HCT116 (cell line): ENCODE results near the gene RUNDC3A.

Experiments
- EZH2 ChIP-seq: fragments of 200-600 bp; sonication (generic); IDR thresholded peaks from 2 replicates; pipeline ENCODE4 v1.6.1; 2017; ENCODE audit warnings: antibody characterized with exemption, mixed run types
- FOSL1 ChIP-seq: IDR thresholded peaks from 2 replicates; pipeline ENCODE4 v1.6.1; 2012; ENCODE audit warnings: low read depth
- JUND ChIP-seq: IDR thresholded peaks from 2 replicates; pipeline ENCODE4 v1.6.1; 2012
- MAX ChIP-seq: IDR thresholded peaks from 2 replicates; pipeline ENCODE4 v1.6.1; 2012
- POLR2A ChIP-seq: IDR thresholded peaks from 2 replicates; pipeline ENCODE4 v1.7.0; 2011; ENCODE audit warnings: borderline replicate concordance; ENCODE audit not compliant: insufficient read depth, insufficient read length; ENCODE audit errors: extremely low read depth
- POLR2AphosphoS5 ChIP-seq: IDR thresholded peaks from 2 replicates; pipeline ENCODE4 v1.6.1; 2011; ENCODE audit warnings: mild to moderate bottlenecking, low read depth, low read length, moderate library complexity
- REST ChIP-seq: IDR thresholded peaks from 2 replicates; pipeline ENCODE4 v1.6.1; 2012; ENCODE audit warnings: low read depth
- SP1 ChIP-seq: IDR thresholded peaks from 2 replicates; pipeline ENCODE4 v1.6.1; 2012; ENCODE audit warnings: low read depth
- SRF ChIP-seq: IDR thresholded peaks from 2 replicates; pipeline ENCODE4 v1.6.1; 2012; ENCODE audit warnings: low read depth
- TCF7L2 ChIP-seq: IDR thresholded peaks from 2 replicates; pipeline ENCODE4 v1.7.0; 2011; ENCODE audit warnings: borderline replicate concordance, inconsistent platforms; ENCODE audit not compliant: insufficient read depth, insufficient read length; ENCODE audit errors: extremely low read depth
- ZBTB33 ChIP-seq: IDR thresholded peaks from 2 replicates; pipeline ENCODE4 v1.6.1; 2011; ENCODE audit warnings: mild to moderate bottlenecking, low read length, moderate library complexity; ENCODE audit not compliant: insufficient replicate concordance; ENCODE audit errors: extremely low read depth
- ZFX ChIP-seq: fragments of 450-650 bp; IDR thresholded peaks from 2 replicates; pipeline ENCODE4 v1.6.1; 2017
- ZNF274 ChIP-seq: fragments of 200-500 bp; sonication (Bioruptor generic); IDR thresholded peaks from 2 replicates; pipeline ENCODE4 v1.6.1; 2014; ENCODE audit warnings: mild to moderate bottlenecking, low read depth, low read length, inconsistent platforms
- TF ChIP-seq, protein P1 (sequence below), 3 experiments: fragments of 200-600 bp in 1 of 3; sonication (generic) in 1 of 3; IDR thresholded peaks in 2 of 3; conservative IDR thresholded peaks in 1 of 3; 2 replicates each; pipeline ENCODE4 v1.5.1; 2012 to 2017; ENCODE audit warnings: low read depth in 2 of 3, low read length in 2 of 3, antibody characterized with exemption in 1 of 3, borderline replicate concordance in 1 of 3, control low read depth in 1 of 3, mild to moderate bottlenecking in 1 of 3, mixed read lengths in 1 of 3, mixed run types in 1 of 3, moderate library complexity in 1 of 3; ENCODE audit not compliant: insufficient read depth in 1 of 3

DNA sequence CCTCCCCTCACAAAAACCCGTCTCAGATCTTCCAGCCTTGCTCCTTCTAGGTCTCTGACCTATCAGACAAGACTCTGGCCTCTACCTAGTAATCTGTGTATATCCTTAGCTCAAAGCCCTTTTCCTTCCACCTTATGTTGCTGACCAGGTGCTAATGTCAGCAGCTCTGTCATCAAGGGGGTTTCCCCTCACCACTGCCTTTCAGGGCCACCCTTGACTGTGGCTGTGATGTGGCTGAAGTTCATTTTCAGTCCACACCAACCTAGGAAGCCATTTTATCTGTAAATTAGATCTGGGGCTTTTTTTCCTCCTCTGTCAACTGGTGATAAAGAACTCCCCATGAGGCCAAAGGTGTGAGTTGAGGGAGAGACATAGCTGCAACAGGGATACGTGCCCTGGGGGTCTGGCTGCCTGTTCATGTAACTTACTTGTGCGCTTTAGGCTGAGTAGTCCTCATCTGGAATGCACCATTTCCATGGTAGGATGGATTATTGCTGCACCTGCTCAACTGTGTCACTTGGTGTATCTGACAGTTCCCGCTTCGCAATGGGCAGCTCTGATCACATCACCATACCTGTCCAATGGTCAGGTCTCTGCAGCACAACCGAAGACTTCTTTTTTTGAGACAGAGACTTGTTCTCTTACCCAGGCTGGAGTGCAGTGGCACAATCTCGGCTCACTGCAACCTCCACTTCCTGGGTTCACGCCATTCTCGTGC, 14.7 kb upstream of the RUNDC3A start:
- TF ChIP-seq, protein P1, sequence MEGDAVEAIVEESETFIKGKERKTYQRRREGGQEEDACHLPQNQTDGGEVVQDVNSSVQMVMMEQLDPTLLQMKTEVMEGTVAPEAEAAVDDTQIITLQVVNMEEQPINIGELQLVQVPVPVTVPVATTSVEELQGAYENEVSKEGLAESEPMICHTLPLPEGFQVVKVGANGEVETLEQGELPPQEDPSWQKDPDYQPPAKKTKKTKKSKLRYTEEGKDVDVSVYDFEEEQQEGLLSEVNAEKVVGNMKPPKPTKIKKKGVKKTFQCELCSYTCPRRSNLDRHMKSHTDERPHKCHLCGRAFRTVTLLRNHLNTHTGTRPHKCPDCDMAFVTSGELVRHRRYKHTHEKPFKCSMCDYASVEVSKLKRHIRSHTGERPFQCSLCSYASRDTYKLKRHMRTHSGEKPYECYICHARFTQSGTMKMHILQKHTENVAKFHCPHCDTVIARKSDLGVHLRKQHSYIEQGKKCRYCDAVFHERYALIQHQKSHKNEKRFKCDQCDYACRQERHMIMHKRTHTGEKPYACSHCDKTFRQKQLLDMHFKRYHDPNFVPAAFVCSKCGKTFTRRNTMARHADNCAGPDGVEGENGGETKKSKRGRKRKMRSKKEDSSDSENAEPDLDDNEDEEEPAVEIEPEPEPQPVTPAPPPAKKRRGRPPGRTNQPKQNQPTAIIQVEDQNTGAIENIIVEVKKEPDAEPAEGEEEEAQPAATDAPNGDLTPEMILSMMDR (IDR thresholded peaks at IDR 0.05 in 2 of 3, conservative IDR thresholded peaks at IDR 0.05 in 1 of 3; ENCODE audit: borderline replicate concordance in 1 of 3, insufficient read depth in 1 of 3, low read depth in 2 of 3, low read length in 2 of 3), result no peak
- TF ChIP-seq ZNF274 (no peak), FOSL1 (no peak), SRF (no peak), JUND (no peak), POLR2A (no peak), TCF7L2 (no peak), REST (no peak), POLR2AphosphoS5 (no peak), MAX (no peak), EZH2 (no peak), SP1 (no peak), ZFX (no peak), ZBTB33 (no peak)
